ENCODE measurements around the gene MBOAT1.

DNA sequence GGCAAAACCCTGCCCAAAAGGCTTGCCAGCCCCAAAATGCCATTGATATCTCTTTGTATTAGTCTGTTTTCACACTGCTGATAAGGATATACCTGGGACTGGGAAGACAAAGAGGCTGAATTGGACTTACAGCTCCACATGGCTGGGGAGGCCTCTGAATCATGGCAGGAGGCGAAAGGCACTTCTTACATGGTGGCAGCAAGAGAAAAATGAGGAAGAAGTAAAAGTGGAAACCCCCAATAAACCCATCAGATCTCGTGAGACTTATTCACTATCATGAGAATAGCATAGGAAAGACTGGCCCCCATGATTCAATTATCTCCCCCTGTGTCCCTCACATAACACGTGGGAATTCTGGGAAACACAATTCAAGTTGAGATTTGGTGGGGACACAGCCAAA is 28.6 kb downstream of the MBOAT1 start:
- TF ChIP-seq, protein P1, sequence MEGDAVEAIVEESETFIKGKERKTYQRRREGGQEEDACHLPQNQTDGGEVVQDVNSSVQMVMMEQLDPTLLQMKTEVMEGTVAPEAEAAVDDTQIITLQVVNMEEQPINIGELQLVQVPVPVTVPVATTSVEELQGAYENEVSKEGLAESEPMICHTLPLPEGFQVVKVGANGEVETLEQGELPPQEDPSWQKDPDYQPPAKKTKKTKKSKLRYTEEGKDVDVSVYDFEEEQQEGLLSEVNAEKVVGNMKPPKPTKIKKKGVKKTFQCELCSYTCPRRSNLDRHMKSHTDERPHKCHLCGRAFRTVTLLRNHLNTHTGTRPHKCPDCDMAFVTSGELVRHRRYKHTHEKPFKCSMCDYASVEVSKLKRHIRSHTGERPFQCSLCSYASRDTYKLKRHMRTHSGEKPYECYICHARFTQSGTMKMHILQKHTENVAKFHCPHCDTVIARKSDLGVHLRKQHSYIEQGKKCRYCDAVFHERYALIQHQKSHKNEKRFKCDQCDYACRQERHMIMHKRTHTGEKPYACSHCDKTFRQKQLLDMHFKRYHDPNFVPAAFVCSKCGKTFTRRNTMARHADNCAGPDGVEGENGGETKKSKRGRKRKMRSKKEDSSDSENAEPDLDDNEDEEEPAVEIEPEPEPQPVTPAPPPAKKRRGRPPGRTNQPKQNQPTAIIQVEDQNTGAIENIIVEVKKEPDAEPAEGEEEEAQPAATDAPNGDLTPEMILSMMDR (IDR thresholded peaks at IDR 0.05) = no peak
- no peak for TF ChIP-seq POLR2A (IDR thresholded peaks at IDR 0.05)

All from uterus (tissue), 2 donors.